Suprapubic skin (tissue), 4 donors: ENCODE data around the gene ANKRD34B. TPM values are rescaled to one million over a fixed set of nuclear protein-coding genes. Genes with fewer than 3 reads are reported as not detected.
"Not testable (repeated sequence)": the region's sequence is repeated elsewhere in the genome, so short reads cannot be mapped to it uniquely, and the experiment has no call there.

ENCODE experiments used
- DNase-seq, 2 donors: peaks; one replicate each; pipeline ENCODE4 v3.0.0-alpha.2; 2019; ENCODE audit warnings: low spot score in 2 of 2
- H3K27ac ChIP-seq: fragments of 200-600 bp; sonication (generic); one replicate; pipeline ENCODE4 v1.5.1; 2019
- H3K27me3 ChIP-seq: fragments of 200-600 bp; sonication (generic); one replicate; pipeline ENCODE4 v1.5.1; 2019
- H3K36me3 ChIP-seq: fragments of 200-600 bp; sonication (generic); one replicate; pipeline ENCODE4 v1.5.1; 2019
- H3K4me1 ChIP-seq: fragments of 200-600 bp; sonication (generic); one replicate; pipeline ENCODE4 v1.5.1; 2019
- H3K4me3 ChIP-seq: fragments of 200-600 bp; sonication (generic); one replicate; pipeline ENCODE4 v1.5.1; 2019; ENCODE audit warnings: mild to moderate bottlenecking
- H3K9me3 ChIP-seq: fragments of 200-600 bp; sonication (generic); one replicate; pipeline ENCODE4 v1.5.1; 2019
- CTCF ChIP-seq, 2 donors: fragments of 200-600 bp in 1 of 2; fragments of 450-650 bp in 1 of 2; sonication (generic) in 1 of 2; IDR thresholded peaks; one replicate each; pipeline ENCODE4 v1.5.1; 2016 to 2019; ENCODE audit warnings: antibody characterized with exemption in 2 of 2, mild to moderate bottlenecking in 1 of 2, moderate library complexity in 1 of 2
- EP300 ChIP-seq: sonication (generic); formaldehyde crosslinking; IDR thresholded peaks from one replicate; pipeline ENCODE4 v1.6.1; 2017; ENCODE audit warnings: antibody characterized with exemption
- POLR2A ChIP-seq, 2 donors: fragments of 450-650 bp; IDR thresholded peaks; one replicate each; pipeline ENCODE4 v1.6.1; 2017; ENCODE audit warnings: antibody characterized with exemption in 2 of 2, mild to moderate bottlenecking in 2 of 2, moderate library complexity in 2 of 2
- POLR2AphosphoS5 ChIP-seq, 3 donors: sonication (generic); formaldehyde crosslinking; IDR thresholded peaks; one replicate each; pipeline ENCODE4 v1.6.1; 2017; ENCODE audit warnings: antibody characterized with exemption in 3 of 3
- WGBS: methylation state at CpG from one replicate; pipeline ENCODE4 v1.1.5; 2018; 5-methylcytosine and 5-hydroxymethylcytosine counted together
- total RNA-seq, 4 donors: library from RNA; depleted of rRNA; stranded (reverse); fragments of >200 nt; gene quantifications; one replicate each; pipeline ENCODE4 v1.1.0, GENCODE V29; 2016

ANKRD34B gene
- total RNA-seq, 4 donors from 2014 or later = not detected

GRCh38 chr5:80588858-80589540 lies 18.9 kb upstream of the ANKRD34B start:
- Histone ChIP-seq H3K9me3 (no peaks in the 10 kb centered on the region), H3K27me3 (no peaks in the 10 kb centered on the region), H3K27ac (no peak overlapping the region), H3K4me3 (no peak overlapping the region), H3K4me1 (no peaks in the 10 kb centered on the region), H3K36me3 (no peaks in the 10 kb centered on the region)
- no peak for DNase-seq
- no peak for TF ChIP-seq POLR2A (IDR thresholded peaks at IDR 0.05)
- TF ChIP-seq CTCF (IDR thresholded peaks at IDR 0.05) = no peak
- no peak for TF ChIP-seq EP300
- WGBS = 85% methylated on average over 8 of the region's 8 CpGs

GRCh38 chr5:80584770-80585169 lies 14.7 kb upstream of the ANKRD34B start:
- Histone ChIP-seq H3K27me3 (no peaks in the 10 kb centered on the region), H3K27ac (no peak overlapping the region), H3K9me3 (no peaks in the 10 kb centered on the region), H3K4me1 (no peaks in the 10 kb centered on the region), H3K36me3 (no peaks in the 10 kb centered on the region), H3K4me3 (no peak overlapping the region)
- DNase-seq = no peak
- WGBS = 91% methylated on average over 6 of the region's 6 CpGs
- no peak for TF ChIP-seq EP300

- 85% methylated on average over 3 of the region's 3 CpGs for WGBS
- H3K4me3 ChIP-seq, H3K36me3 ChIP-seq, H3K4me1 ChIP-seq, H3K9me3 ChIP-seq, DNase-seq, H3K27me3 ChIP-seq, H3K27ac ChIP-seq: not testable (repeated sequence)
Measured at GRCh38 chr5:80580291-80580690, 10.2 kb upstream of the ANKRD34B start.

- H3K4me1 ChIP-seq = no peaks in the 10 kb centered on the region
- H3K9me3 ChIP-seq = no peaks in the 10 kb centered on the region
- H3K27me3 ChIP-seq = peaks cover 5% of the 10 kb centered on the region
- no peak overlapping the region for H3K27ac ChIP-seq
- DNase-seq = no peak
- TF ChIP-seq POLR2A (IDR thresholded peaks at IDR 0.05) (no peak), CTCF (IDR thresholded peaks at IDR 0.05) (no peak), POLR2AphosphoS5 (IDR thresholded peaks at IDR 0.05) (no peak), EP300 (no peak)
- H3K4me3 ChIP-seq = no peak overlapping the region
- H3K36me3 ChIP-seq = no peaks in the 10 kb centered on the region
- WGBS = 91% methylated on average over 2 of the region's 2 CpGs
Measured at GRCh38 chr5:80579050-80579449, 9.0 kb upstream of the ANKRD34B start.

- H3K4me3 ChIP-seq = no peak overlapping the region
- H3K4me1 ChIP-seq = no peaks in the 10 kb centered on the region
- no peak for TF ChIP-seq EP300
- no peak overlapping the region for H3K27ac ChIP-seq
- DNase-seq = no peak
- H3K27me3 ChIP-seq = peaks cover 19% of the 10 kb centered on the region
- 16% methylated on average over 5 of the region's 5 CpGs for WGBS
- no peaks in the 10 kb centered on the region for H3K9me3 ChIP-seq
- no peaks in the 10 kb centered on the region for H3K36me3 ChIP-seq
Measured at GRCh38 chr5:80577707-80578106, 7.6 kb upstream of the ANKRD34B start.

GRCh38 chr5:80576383-80576782 lies 6.3 kb upstream of the ANKRD34B start:
- peaks cover 30% of the 10 kb centered on the region for H3K27me3 ChIP-seq
- H3K36me3 ChIP-seq = no peaks in the 10 kb centered on the region
- no peaks in the 10 kb centered on the region for H3K9me3 ChIP-seq
- no peak for DNase-seq
- no peak for TF ChIP-seq CTCF (IDR thresholded peaks at IDR 0.05)
- TF ChIP-seq POLR2AphosphoS5 (IDR thresholded peaks at IDR 0.05) = no peak
- no peak for TF ChIP-seq EP300
- TF ChIP-seq POLR2A (IDR thresholded peaks at IDR 0.05) = no peak
- WGBS = 87% methylated on average over 5 of the region's 5 CpGs
- no peaks in the 10 kb centered on the region for H3K4me1 ChIP-seq
- H3K27ac ChIP-seq = no peak overlapping the region
- no peak overlapping the region for H3K4me3 ChIP-seq

GRCh38 chr5:80573062-80573461 lies 3.0 kb upstream of the ANKRD34B start:
- Histone ChIP-seq H3K27ac (no peak overlapping the region), H3K4me3 (no peak overlapping the region), H3K27me3 (peaks cover 64% of the 10 kb centered on the region), H3K9me3 (no peaks in the 10 kb centered on the region), H3K36me3 (no peaks in the 10 kb centered on the region), H3K4me1 (peaks cover 19% of the 10 kb centered on the region)
- 73% methylated on average over 3 of the region's 3 CpGs for WGBS
- TF ChIP-seq POLR2A (IDR thresholded peaks at IDR 0.05) (no peak), EP300 (no peak), CTCF (IDR thresholded peaks at IDR 0.05) (no peak), POLR2AphosphoS5 (IDR thresholded peaks at IDR 0.05) (no peak)
- no peak for DNase-seq
